Measurements from ENCODE around the gene CD200R1L.

The CD200R1L gene

GRCh38 chr3:112829046-112829445, 17.6 kb downstream of the CD200R1L start:
- H3K4me3 ChIP-seq (ENCODE audit: low read depth, low read length), result no peak overlapping the region
- no peak for TF ChIP-seq CTCF (IDR thresholded peaks at IDR 0.05; ENCODE audit: control insufficient read depth, extremely low read depth, insufficient read depth)
- DNase-seq (ENCODE audit: low read depth), result no peak

- DNase-seq (ENCODE audit: low read depth), result no peak
Observed at GRCh38 chr3:112822064-112823055, 24.3 kb downstream of the CD200R1L start.

GRCh38 chr3:112818289-112818688, 28.4 kb downstream of the CD200R1L start:
- H3K4me3 ChIP-seq (ENCODE audit: low read depth, low read length), result no peak overlapping the region
- DNase-seq (ENCODE audit: low read depth), result no peak
- no peak for TF ChIP-seq CTCF (IDR thresholded peaks at IDR 0.05; ENCODE audit: control insufficient read depth, extremely low read depth, insufficient read depth)

More at GRCh38 chr3:112822064-112823055, 24.3 kb downstream of the CD200R1L start:
- no peak overlapping the region for H3K4me3 ChIP-seq (ENCODE audit: low read depth, low read length)
- no peak for TF ChIP-seq CTCF (IDR thresholded peaks at IDR 0.05; ENCODE audit: control insufficient read depth, extremely low read depth, insufficient read depth)

DNA sequence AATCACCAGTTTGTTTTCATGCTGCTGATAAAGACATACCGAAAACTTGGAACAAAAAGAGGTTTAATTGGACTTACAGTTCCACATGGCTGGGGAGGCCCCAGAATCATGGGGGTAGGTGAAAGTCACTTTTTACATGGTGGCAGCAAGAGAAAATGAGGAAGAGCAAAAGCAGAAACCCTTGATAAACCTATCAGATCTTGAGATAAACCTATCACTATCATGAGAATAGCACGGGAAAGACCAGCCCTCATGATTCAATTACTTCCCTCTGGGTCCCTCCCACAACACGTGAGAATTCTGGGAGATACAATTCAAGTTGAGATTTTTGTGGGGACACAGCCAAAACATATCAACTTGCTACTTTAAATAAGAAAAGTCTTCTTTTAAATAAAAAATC, 28.9 kb downstream of the CD200R1L start:
- no peak for TF ChIP-seq CTCF (IDR thresholded peaks at IDR 0.05; ENCODE audit: control insufficient read depth, extremely low read depth, insufficient read depth)
- no peak for DNase-seq (ENCODE audit: low read depth)
- H3K4me3 ChIP-seq (ENCODE audit: low read depth, low read length), result no peak overlapping the region

- no peak overlapping the region for H3K4me3 ChIP-seq (ENCODE audit: low read depth, low read length)
- TF ChIP-seq CTCF (IDR thresholded peaks at IDR 0.05; ENCODE audit: control insufficient read depth, extremely low read depth, insufficient read depth), result no peak
- no peak for DNase-seq (ENCODE audit: low read depth)
Observed at GRCh38 chr3:112817271-112817670, 29.4 kb downstream of the CD200R1L start.

DNA sequence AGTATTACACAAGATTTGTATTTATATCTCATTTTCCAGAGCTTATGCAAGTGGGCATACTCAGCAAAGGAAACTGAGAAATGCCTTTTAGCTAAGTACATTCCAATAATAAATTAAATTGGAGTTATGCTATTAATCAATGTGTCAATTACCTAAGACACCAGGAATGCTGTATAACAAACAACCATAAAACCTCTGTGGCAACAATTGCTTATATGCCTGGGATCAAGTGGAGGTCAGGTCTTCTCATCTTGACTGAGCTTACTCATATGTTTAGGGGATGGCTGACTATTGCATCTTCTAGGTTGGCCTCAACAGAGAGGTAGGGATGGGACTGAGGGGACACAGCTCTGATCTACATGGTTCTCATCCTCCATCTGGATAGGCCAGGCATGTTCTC, 30.7 kb downstream of the CD200R1L start:
- H3K4me3 ChIP-seq (ENCODE audit: low read depth, low read length), result no peak overlapping the region
- DNase-seq (ENCODE audit: low read depth), result no peak
- no peak for TF ChIP-seq CTCF (IDR thresholded peaks at IDR 0.05; ENCODE audit: control insufficient read depth, extremely low read depth, insufficient read depth)

Data from LNCaP clone FGC (cell line).